ENCODE data around the gene ULK2.

The ULK2 gene

GRCh38 chr17:19883537-19884215 lies 15.9 kb upstream of the ULK2 start:
- DNase-seq (ENCODE audit: low read depth): no peak
- H3K4me3 ChIP-seq (ENCODE audit: control insufficient read depth, low read depth, low read length): no peak overlapping the region

GRCh38 chr17:19880393-19880792 lies 12.7 kb upstream of the ULK2 start:
- H3K4me3 ChIP-seq (ENCODE audit: control insufficient read depth, low read depth, low read length): no peak overlapping the region
- peak; percentile 20 for DNase-seq (ENCODE audit: low read depth)
- no peak for TF ChIP-seq CTCF (conservative IDR thresholded peaks at IDR 0.05; ENCODE audit: control insufficient read depth, insufficient read depth, low read depth, low read length)

More at GRCh38 chr17:19883537-19884215, 15.9 kb upstream of the ULK2 start:
- no peak for TF ChIP-seq CTCF (conservative IDR thresholded peaks at IDR 0.05; ENCODE audit: control insufficient read depth, insufficient read depth, low read depth, low read length)

GRCh38 chr17:19877364-19877945 lies 9.7 kb upstream of the ULK2 start:
- no peak for TF ChIP-seq CTCF (conservative IDR thresholded peaks at IDR 0.05; ENCODE audit: control insufficient read depth, insufficient read depth, low read depth, low read length)
- no peak for DNase-seq (ENCODE audit: low read depth)
- no peak overlapping the region for H3K4me3 ChIP-seq (ENCODE audit: control insufficient read depth, low read depth, low read length)

GRCh38 chr17:19876529-19877161 lies 8.9 kb upstream of the ULK2 start:
- no peak for DNase-seq (ENCODE audit: low read depth)
- TF ChIP-seq CTCF (conservative IDR thresholded peaks at IDR 0.05; ENCODE audit: control insufficient read depth, insufficient read depth, low read depth, low read length): no peak
- no peak overlapping the region for H3K4me3 ChIP-seq (ENCODE audit: control insufficient read depth, low read depth, low read length)

GRCh38 chr17:19874256-19874655 lies 6.5 kb upstream of the ULK2 start:
- no peak overlapping the region for H3K4me3 ChIP-seq (ENCODE audit: control insufficient read depth, low read depth, low read length)
- no peak for TF ChIP-seq CTCF (conservative IDR thresholded peaks at IDR 0.05; ENCODE audit: control insufficient read depth, insufficient read depth, low read depth, low read length)
- DNase-seq (ENCODE audit: low read depth): no peak

GRCh38 chr17:19873346-19873745 lies 5.6 kb upstream of the ULK2 start:
- no peak overlapping the region for H3K4me3 ChIP-seq (ENCODE audit: control insufficient read depth, low read depth, low read length)
- DNase-seq (ENCODE audit: low read depth): no peak
- no peak for TF ChIP-seq CTCF (conservative IDR thresholded peaks at IDR 0.05; ENCODE audit: control insufficient read depth, insufficient read depth, low read depth, low read length)

All from fibroblast of mammary gland (primary cell).